ENCODE results near the gene FRY. TPM values are rescaled to one million over a fixed set of nuclear protein-coding genes. Genes with fewer than 3 reads are reported as not detected.
A peak's percentile ranks its signal among the peaks of the same experiment; 100 is the strongest.

FRY gene
- total and polyA plus RNA-seq, 4 experiments from 2014 or later: 2.3 to 19.2 (median 11.8) TPM

GRCh38 chr13:32224916-32225315 is 193.3 kb downstream of the FRY start:
- Histone ChIP-seq H3K9me3 (ENCODE audit: control insufficient read depth in 1 of 2, low read length in 2 of 2) (no peaks in the 10 kb centered on the region), H3K4me3 (ENCODE audit: low read length in 2 of 2) (no peak overlapping the region), H3K4me1 (ENCODE audit: insufficient read depth, low read length) (no peaks in the 10 kb centered on the region), H3K36me3 (ENCODE audit: insufficient read depth, low read length) (no peaks in the 10 kb centered on the region), H3K27ac (ENCODE audit: low read depth, low read length) (no peak overlapping the region), H3K27me3 (ENCODE audit: insufficient read depth, low read length) (no peaks in the 10 kb centered on the region)
- H3K36me3 Mint-ChIP-seq: peaks cover 14 to 34% of the 10 kb centered on the region in 2 donors
- no peaks in the 10 kb centered on the region for H3K4me1 Mint-ChIP-seq
- no peak overlapping the region for H3K27ac Mint-ChIP-seq
- intact Hi-C loops (cut with micrococcal nuclease): no loop called here
- no peak for DNase-seq
- H3K4me3 Mint-ChIP-seq: no peak overlapping the region
- no peaks in the 10 kb centered on the region for H3K9me3 Mint-ChIP-seq
- ChIA-PET CTCF (ENCODE audit: partially characterized antibody) (interaction anchor here (0.6 to 1.6 kb wide), 3 partner anchors 9 to 60 kb away, joined by 3 to 5 read pairs (median 3); no protein-coding TSS in a partner anchor), POLR2A (ENCODE audit: partially characterized antibody) (no interaction called here)
- no peaks in the 10 kb centered on the region for H3K27me3 Mint-ChIP-seq

- no peaks in the 10 kb centered on the region for H3K36me3 ChIP-seq (ENCODE audit: insufficient read depth, low read length)
- Mint-ChIP-seq H3K4me3 (no peak overlapping the region), H3K27me3 (no peaks in the 10 kb centered on the region), H3K4me1 (no peaks in the 10 kb centered on the region), H3K27ac (peak overlapping the region in 1 of 7 donors; percentile 22), H3K9me3 (no peaks in the 10 kb centered on the region), H3K36me3 (peaks cover 10 to 32% of the 10 kb centered on the region in 2 donors)
- no peaks in the 10 kb centered on the region for H3K27me3 ChIP-seq (ENCODE audit: insufficient read depth, low read length)
- no peak overlapping the region for H3K4me3 ChIP-seq (ENCODE audit: low read length in 2 of 2)
- POLR2A ChIA-PET (ENCODE audit: partially characterized antibody): no interaction called here
- no peaks in the 10 kb centered on the region for H3K4me1 ChIP-seq (ENCODE audit: insufficient read depth, low read length)
- no peaks in the 10 kb centered on the region for H3K9me3 ChIP-seq (ENCODE audit: control insufficient read depth in 1 of 2, low read length in 2 of 2)
- DNase-seq: no peak
- no peak overlapping the region for H3K27ac ChIP-seq (ENCODE audit: low read depth, low read length)
- intact Hi-C loops (cut with micrococcal nuclease): no loop called here
- CTCF ChIA-PET (ENCODE audit: partially characterized antibody): interaction anchor here (0.6 to 1.6 kb wide), 3 partner anchors 10 to 61 kb away, joined by 3 to 5 read pairs (median 3); no protein-coding TSS in a partner anchor
Measured at GRCh38 chr13:32225481-32225931, 193.9 kb downstream of the FRY start.

DNA sequence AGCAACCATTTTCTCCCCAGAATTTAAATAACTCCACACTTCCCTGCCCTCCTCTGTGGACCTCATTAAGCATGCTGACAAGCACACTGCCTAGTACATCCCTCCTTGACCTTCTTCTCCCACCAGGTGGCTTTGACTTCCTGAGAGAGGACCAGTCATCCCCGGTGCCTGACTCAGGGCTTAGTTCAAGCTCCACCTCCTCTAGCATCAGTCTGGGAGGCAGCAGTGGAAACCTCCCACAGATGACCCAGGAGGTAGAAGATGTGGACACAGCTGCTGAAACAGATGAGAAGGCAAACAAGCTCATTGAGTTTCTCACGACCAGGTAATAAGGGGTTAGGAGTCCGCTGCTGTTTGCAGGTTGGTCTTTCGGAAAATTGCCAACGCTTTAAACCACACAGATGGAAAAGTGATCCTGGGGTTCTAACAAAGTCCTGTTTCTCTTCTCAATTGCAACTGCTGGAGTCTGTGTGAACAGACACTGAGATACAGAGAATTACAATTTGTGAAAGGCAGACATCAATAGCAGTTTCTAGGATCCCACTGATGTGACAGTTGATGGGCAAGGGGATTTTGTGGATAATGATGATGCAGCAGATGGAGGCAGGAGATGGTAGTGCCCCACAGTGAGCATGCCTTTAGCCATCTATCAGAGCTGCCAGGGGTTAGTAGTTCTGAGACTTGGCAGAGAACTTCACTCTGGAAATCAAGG is 196.9 kb downstream of the FRY start:
- no peak overlapping the region for H3K4me3 ChIP-seq (ENCODE audit: low read length in 2 of 2)
- peaks cover 18 to 40% of the 10 kb centered on the region in 2 donors for H3K36me3 Mint-ChIP-seq
- H3K4me3 Mint-ChIP-seq: no peak overlapping the region
- H3K4me1 Mint-ChIP-seq: peaks cover 0 to 3% (median 0%) of the 10 kb centered on the region in 4 donors
- H3K27ac Mint-ChIP-seq: no peak overlapping the region
- ChIA-PET POLR2A (ENCODE audit: partially characterized antibody) (no interaction called here), CTCF (ENCODE audit: partially characterized antibody) (no interaction called here)
- no peaks in the 10 kb centered on the region for H3K9me3 Mint-ChIP-seq
- no peaks in the 10 kb centered on the region for H3K27me3 ChIP-seq (ENCODE audit: insufficient read depth, low read length)
- H3K27me3 Mint-ChIP-seq: no peaks in the 10 kb centered on the region
- H3K4me1 ChIP-seq (ENCODE audit: insufficient read depth, low read length): no peaks in the 10 kb centered on the region
- DNase-seq: no peak
- intact Hi-C loops (cut with micrococcal nuclease): no loop called here
- H3K9me3 ChIP-seq (ENCODE audit: control insufficient read depth in 1 of 2, low read length in 2 of 2): no peaks in the 10 kb centered on the region
- H3K36me3 ChIP-seq (ENCODE audit: insufficient read depth, low read length): no peaks in the 10 kb centered on the region
- H3K27ac ChIP-seq (ENCODE audit: low read depth, low read length): no peak overlapping the region

- H3K36me3 Mint-ChIP-seq: peaks cover 20 to 40% of the 10 kb centered on the region in 2 donors
- CTCF ChIA-PET (ENCODE audit: partially characterized antibody): no interaction called here
- intact Hi-C loops (cut with micrococcal nuclease): no loop called here
Measured at GRCh38 chr13:32229443-32229842, 197.9 kb downstream of the FRY start.

GRCh38 chr13:32232263-32232662 is 200.7 kb downstream of the FRY start:
- peaks cover 3% of the 10 kb centered on the region for H3K4me1 ChIP-seq (ENCODE audit: insufficient read depth, low read length)
- no peaks in the 10 kb centered on the region for H3K9me3 ChIP-seq (ENCODE audit: control insufficient read depth in 1 of 2, low read length in 2 of 2)
- no peak for DNase-seq
- Mint-ChIP-seq H3K36me3 (peaks cover 18 to 27% of the 10 kb centered on the region in 2 donors), H3K4me3 (no peak overlapping the region), H3K27me3 (no peaks in the 10 kb centered on the region), H3K4me1 (peaks cover 7 to 22% (median 11%) of the 10 kb centered on the region in 4 donors), H3K9me3 (no peaks in the 10 kb centered on the region), H3K27ac (peak overlapping the region in 1 of 7 donors; percentile 40)
- no peak overlapping the region for H3K27ac ChIP-seq (ENCODE audit: low read depth, low read length)
- H3K36me3 ChIP-seq (ENCODE audit: insufficient read depth, low read length): no peaks in the 10 kb centered on the region
- CTCF ChIA-PET (ENCODE audit: partially characterized antibody): no interaction called here
- H3K4me3 ChIP-seq (ENCODE audit: low read length in 2 of 2): no peak overlapping the region
- intact Hi-C loops (cut with micrococcal nuclease): no loop called here
- POLR2A ChIA-PET (ENCODE audit: partially characterized antibody): no interaction called here
- no peaks in the 10 kb centered on the region for H3K27me3 ChIP-seq (ENCODE audit: insufficient read depth, low read length)

More at GRCh38 chr13:32229443-32229842, 197.9 kb downstream of the FRY start:
- DNase-seq: no peak
- Histone ChIP-seq H3K4me1 (ENCODE audit: insufficient read depth, low read length) (peaks cover 1% of the 10 kb centered on the region), H3K27ac (ENCODE audit: low read depth, low read length) (no peak overlapping the region), H3K27me3 (ENCODE audit: insufficient read depth, low read length) (no peaks in the 10 kb centered on the region), H3K4me3 (ENCODE audit: low read length in 2 of 2) (no peak overlapping the region), H3K9me3 (ENCODE audit: control insufficient read depth in 1 of 2, low read length in 2 of 2) (no peaks in the 10 kb centered on the region), H3K36me3 (ENCODE audit: insufficient read depth, low read length) (no peaks in the 10 kb centered on the region)
- no peaks in the 10 kb centered on the region for H3K9me3 Mint-ChIP-seq
- peaks cover 1 to 6% (median 2%) of the 10 kb centered on the region in 4 donors for H3K4me1 Mint-ChIP-seq
- POLR2A ChIA-PET (ENCODE audit: partially characterized antibody): no interaction called here
- H3K4me3 Mint-ChIP-seq: no peak overlapping the region
- no peak overlapping the region for H3K27ac Mint-ChIP-seq
- H3K27me3 Mint-ChIP-seq: no peaks in the 10 kb centered on the region

- Histone ChIP-seq H3K36me3 (ENCODE audit: insufficient read depth, low read length) (no peaks in the 10 kb centered on the region), H3K4me1 (ENCODE audit: insufficient read depth, low read length) (peaks cover 3% of the 10 kb centered on the region), H3K9me3 (ENCODE audit: control insufficient read depth in 1 of 2, low read length in 2 of 2) (no peaks in the 10 kb centered on the region), H3K27ac (ENCODE audit: low read depth, low read length) (no peak overlapping the region), H3K27me3 (ENCODE audit: insufficient read depth, low read length) (no peaks in the 10 kb centered on the region), H3K4me3 (ENCODE audit: low read length in 2 of 2) (no peak overlapping the region)
- Mint-ChIP-seq H3K9me3 (no peaks in the 10 kb centered on the region), H3K4me3 (no peak overlapping the region), H3K27ac (no peak overlapping the region), H3K4me1 (peaks cover 7 to 22% (median 11%) of the 10 kb centered on the region in 4 donors), H3K27me3 (no peaks in the 10 kb centered on the region), H3K36me3 (peaks cover 21 to 27% of the 10 kb centered on the region in 2 donors)
- DNase-seq: no peak
- ChIA-PET POLR2A (ENCODE audit: partially characterized antibody) (no interaction called here), CTCF (ENCODE audit: partially characterized antibody) (interaction anchor here (1.6 kb wide), 1 partner anchor 12 kb away, joined by 4 read pairs; no protein-coding TSS in a partner anchor)
- intact Hi-C loops (cut with micrococcal nuclease): no loop called here
Measured at GRCh38 chr13:32233062-32233461, 201.5 kb downstream of the FRY start.

- intact Hi-C loops (cut with micrococcal nuclease): no loop called here
- Mint-ChIP-seq H3K4me3 (peak overlapping the region in 2 of 8 donors; percentile 20 to 34), H3K36me3 (peaks cover 21 to 34% of the 10 kb centered on the region in 2 donors), H3K4me1 (peaks cover 7 to 22% (median 11%) of the 10 kb centered on the region in 4 donors), H3K9me3 (no peaks in the 10 kb centered on the region), H3K27ac (peak overlapping the region in 4 of 7 donors; percentile 31 to 46 (median 40)), H3K27me3 (no peaks in the 10 kb centered on the region)
- H3K4me3 ChIP-seq (ENCODE audit: low read length in 2 of 2): no peak overlapping the region
- H3K36me3 ChIP-seq (ENCODE audit: insufficient read depth, low read length): no peaks in the 10 kb centered on the region
- POLR2A ChIA-PET (ENCODE audit: partially characterized antibody): no interaction called here
- peaks cover 3% of the 10 kb centered on the region for H3K4me1 ChIP-seq (ENCODE audit: insufficient read depth, low read length)
- no peaks in the 10 kb centered on the region for H3K27me3 ChIP-seq (ENCODE audit: insufficient read depth, low read length)
- peak in 4 of 5 donors; percentile 20 to 31 (median 28) for DNase-seq
- no peaks in the 10 kb centered on the region for H3K9me3 ChIP-seq (ENCODE audit: control insufficient read depth in 1 of 2, low read length in 2 of 2)
- CTCF ChIA-PET (ENCODE audit: partially characterized antibody): interaction anchor here (1.6 to 1.9 kb wide), 2 partner anchors 11 to 76 kb away, joined by 3 to 11 read pairs; no protein-coding TSS in a partner anchor
- no peak overlapping the region for H3K27ac ChIP-seq (ENCODE audit: low read depth, low read length)
Measured at GRCh38 chr13:32234914-32235313, 203.3 kb downstream of the FRY start.

All from CD4-positive, alpha-beta memory T cell (primary cell).